ENCODE measurements around the gene OR8B8.
A peak's percentile ranks its signal among the peaks of the same experiment; 100 is the strongest.

Gene OR8B8, protein sequence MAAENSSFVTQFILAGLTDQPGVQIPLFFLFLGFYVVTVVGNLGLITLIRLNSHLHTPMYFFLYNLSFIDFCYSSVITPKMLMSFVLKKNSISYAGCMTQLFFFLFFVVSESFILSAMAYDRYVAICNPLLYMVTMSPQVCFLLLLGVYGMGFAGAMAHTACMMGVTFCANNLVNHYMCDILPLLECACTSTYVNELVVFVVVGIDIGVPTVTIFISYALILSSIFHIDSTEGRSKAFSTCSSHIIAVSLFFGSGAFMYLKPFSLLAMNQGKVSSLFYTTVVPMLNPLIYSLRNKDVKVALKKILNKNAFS

DNA sequence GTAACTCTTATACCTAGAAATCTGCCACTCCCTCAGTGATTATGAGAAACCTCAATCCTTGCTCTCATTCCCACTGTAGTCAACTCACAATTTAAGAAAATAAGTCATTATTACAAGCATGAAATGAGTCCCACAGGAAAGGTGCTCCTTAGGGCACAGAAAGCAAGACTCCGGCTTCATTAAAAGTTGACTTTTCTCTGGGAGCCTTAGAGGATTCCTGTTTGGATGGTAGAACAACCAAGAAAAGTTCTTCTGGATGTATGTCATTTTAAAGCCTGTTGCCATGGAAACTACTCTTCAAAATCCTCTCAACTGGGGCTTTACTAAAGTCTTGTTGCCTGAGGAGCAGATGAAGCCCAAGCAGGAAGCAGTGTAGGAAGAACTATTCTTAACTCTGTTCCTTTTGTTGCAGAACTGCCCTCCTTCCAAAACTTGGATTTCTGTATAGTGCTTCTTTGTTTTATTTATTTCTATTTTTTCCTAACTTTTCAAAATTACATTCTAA, at the start of gene OR8B8:
OR8B8 (minus strand) TSS at position 51 of the 505 bp plus-strand sequence. CDS start 4,611 bp downstream, outside the sequence.
- ChIA-PET CTCF (interaction anchor here (1.1 kb wide), 1 partner anchor 14 kb away, joined by 3 read pairs; no protein-coding TSS in a partner anchor), POLR2A (no interaction called here)
- no peak for DNase-seq (ENCODE audit: extremely low spot score)
- TF ChIP-seq, protein P1, sequence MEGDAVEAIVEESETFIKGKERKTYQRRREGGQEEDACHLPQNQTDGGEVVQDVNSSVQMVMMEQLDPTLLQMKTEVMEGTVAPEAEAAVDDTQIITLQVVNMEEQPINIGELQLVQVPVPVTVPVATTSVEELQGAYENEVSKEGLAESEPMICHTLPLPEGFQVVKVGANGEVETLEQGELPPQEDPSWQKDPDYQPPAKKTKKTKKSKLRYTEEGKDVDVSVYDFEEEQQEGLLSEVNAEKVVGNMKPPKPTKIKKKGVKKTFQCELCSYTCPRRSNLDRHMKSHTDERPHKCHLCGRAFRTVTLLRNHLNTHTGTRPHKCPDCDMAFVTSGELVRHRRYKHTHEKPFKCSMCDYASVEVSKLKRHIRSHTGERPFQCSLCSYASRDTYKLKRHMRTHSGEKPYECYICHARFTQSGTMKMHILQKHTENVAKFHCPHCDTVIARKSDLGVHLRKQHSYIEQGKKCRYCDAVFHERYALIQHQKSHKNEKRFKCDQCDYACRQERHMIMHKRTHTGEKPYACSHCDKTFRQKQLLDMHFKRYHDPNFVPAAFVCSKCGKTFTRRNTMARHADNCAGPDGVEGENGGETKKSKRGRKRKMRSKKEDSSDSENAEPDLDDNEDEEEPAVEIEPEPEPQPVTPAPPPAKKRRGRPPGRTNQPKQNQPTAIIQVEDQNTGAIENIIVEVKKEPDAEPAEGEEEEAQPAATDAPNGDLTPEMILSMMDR (IDR thresholded peaks at IDR 0.05; ENCODE audit: control extremely low read depth, extremely low read depth, low read depth, missing control alignments), result no peak

DNA sequence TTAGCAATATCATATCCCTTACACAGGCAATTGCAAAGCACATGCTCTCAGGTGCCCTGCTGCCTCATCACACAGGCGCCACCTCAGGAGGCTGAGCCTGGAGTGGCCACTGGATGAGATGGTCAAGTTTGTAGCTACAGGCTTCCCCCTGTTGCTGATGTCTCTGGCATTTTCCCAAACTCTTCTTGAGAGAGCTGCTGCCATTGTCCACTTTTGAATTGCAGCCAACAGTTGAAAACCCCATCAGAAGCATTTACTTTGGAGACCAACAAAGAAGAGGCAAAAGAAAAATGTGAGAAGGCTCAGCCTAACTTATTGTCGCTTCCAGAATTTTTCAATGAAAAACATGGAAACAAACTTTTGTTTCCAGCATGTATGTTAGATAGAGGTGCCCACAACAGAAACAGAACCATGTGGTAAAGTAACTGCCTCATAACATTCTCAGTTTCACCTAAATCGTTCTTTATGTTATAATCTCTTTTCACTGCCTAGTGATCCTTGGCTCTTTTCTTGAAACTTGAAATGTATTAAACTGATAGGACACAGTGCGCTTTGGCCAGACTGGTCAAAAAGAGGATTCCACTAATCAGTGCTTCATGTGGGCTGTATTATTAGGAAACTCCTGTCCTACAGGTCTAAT, 47.6 kb upstream of the OR8B8 start:
- ChIA-PET POLR2A (no interaction called here), CTCF (no interaction called here)
- no peak for DNase-seq (ENCODE audit: extremely low spot score)
- TF ChIP-seq, protein P1 (IDR thresholded peaks at IDR 0.05; ENCODE audit: control extremely low read depth, extremely low read depth, low read depth, missing control alignments), result no peak

DNA sequence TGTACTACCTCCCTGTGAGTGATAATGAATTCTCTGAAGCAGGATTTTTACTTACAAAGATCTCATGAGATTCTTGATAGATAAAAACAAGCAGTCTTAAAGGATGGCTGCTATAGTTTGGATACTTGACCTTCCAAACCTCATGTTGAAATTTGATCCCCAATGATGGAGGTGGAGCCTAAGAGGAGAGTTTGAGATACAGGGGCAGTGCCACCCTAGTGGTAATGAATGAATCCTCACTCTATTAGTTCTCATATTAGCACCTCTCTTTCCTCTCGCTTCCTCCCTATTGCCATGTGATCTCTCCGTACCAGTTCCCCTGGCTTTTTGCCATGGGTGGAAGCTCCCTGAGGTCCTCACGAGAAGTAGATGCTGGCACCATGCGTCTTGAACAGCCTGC, 37.9 kb upstream of the OR8B8 start:
- POLR2A ChIA-PET, result no interaction called here
- CTCF ChIA-PET, result no interaction called here
- DNase-seq (ENCODE audit: extremely low spot score), result no peak
- TF ChIP-seq, protein P1 (IDR thresholded peaks at IDR 0.05; ENCODE audit: control extremely low read depth, extremely low read depth, low read depth, missing control alignments), result no peak

DNA sequence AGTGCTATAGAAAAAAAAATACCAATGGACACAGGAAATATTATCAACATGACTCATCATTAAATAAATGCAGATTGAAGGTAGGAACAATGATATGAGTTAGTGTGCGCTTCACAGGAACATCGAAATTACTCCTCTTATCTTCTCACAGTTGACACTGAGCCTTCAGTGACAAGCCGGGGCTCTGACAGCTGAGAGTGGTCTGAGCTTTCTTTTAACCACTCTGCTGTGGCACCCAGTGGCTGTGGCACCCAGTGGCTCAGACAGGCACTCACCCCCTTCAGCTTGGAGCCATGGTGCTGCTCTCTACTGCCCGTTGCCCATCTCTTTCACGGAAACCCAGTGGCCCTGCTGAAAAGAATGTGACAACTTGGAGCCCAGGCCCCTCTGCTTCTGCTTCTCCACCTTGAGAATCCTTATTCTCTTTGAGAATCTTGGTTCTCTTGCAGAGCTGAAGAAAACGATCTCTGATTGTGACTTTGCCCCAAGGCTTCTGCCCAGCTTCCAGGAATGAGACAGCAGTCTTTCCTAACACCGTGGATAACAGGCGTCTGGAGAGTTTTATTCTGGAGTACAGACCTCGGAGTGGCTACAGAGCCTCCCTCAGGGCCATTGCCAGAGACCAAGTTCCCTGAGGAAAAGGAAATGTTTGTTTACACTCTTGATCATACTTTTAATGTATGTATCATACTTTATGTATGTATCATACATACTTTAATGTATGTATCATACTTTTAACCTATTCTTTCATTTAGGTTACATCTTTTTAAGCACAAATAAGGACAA, 37.1 kb upstream of the OR8B8 start:
- ChIA-PET CTCF (no interaction called here), POLR2A (no interaction called here)
- TF ChIP-seq, protein P1 (IDR thresholded peaks at IDR 0.05; ENCODE audit: control extremely low read depth, extremely low read depth, low read depth, missing control alignments), result no peak
- no peak for DNase-seq (ENCODE audit: extremely low spot score)

DNA sequence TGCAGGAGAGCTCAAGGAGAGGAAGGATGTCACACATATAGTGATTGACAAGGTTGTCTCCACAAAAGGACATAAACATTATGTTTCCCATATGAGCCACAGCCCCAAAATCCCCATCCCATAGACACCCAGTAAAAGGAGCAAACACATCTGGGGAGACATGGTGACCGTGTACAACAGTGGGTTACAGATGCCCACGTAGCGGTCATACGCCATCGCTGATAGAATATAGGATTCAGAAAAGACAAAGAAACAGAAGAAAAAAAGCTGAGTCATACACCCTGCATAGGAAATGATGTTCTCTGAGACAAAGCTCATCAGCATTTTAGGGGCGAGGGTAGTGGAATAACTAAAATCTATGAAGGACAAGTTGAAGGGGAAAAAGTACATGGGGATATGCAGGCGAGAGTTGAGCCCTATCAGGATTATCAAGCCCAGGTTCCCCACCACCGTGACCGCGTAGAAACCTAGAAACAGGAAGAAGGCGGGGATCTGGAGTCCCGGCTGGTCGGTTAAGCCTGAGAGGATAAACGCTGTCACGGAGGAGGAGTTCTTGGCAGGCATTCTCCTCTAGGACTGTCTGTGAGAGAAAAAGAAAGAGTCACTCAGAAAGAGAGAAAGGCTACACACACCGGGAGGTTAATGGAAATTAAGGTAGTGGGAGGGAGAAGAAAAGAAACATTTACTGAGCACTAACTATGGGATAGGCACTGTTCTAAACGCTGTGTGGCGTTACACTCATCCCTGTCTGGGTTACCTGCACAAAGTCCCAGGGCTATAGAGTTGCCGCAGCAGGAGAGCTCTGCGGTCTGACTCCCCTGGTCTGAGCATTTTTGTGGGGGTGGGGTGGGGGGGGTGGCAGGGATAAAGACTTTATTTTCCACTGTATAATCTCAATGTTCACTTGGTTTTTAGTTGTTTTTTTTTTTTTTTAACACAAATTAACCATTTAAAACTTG, 36.1 kb upstream of the OR8B8 start:
- TF ChIP-seq, protein P1 (IDR thresholded peaks at IDR 0.05; ENCODE audit: control extremely low read depth, extremely low read depth, low read depth, missing control alignments), result no peak
- peak; percentile 8 for DNase-seq (ENCODE audit: extremely low spot score)
- POLR2A ChIA-PET, result no interaction called here
- CTCF ChIA-PET, result interaction anchor here (0.9 kb wide), 1 partner anchor 17 kb away, joined by 3 read pairs; no protein-coding TSS in a partner anchor

All from GM10248 (cell line).